COLO668 (cell line): ENCODE results near the gene ETV5.

Experiments used
- DNase-seq: peaks from one replicate; lab custom pipeline; 2025; ENCODE audit not compliant: unreplicated experiment; lab: John Stamatoyannopoulos, UW

Gene ETV5

GRCh38 chr3:186070133-186070532, 38.8 kb downstream of the ETV5 start:
- DNase-seq = no peak

DNA sequence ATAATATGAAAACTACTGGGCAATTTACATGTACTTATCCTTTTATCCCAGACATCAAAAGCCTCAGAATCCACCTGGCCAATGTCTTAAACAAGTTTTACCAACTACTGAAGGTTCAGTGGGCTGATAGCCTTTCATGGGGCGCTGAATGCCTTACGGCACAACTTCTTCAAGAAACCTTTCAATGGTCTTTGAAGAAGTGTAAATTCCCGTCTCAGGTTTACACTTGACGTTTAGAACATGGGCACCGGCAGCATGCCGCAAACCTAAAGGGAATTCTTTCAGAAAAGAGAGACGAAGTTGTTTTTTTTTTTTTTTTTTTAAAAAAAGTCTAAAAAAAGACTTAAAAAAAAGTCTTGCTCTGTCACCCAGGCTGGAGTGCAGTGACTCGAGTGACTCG, 39.7 kb downstream of the ETV5 start:
- DNase-seq = no peak

DNA sequence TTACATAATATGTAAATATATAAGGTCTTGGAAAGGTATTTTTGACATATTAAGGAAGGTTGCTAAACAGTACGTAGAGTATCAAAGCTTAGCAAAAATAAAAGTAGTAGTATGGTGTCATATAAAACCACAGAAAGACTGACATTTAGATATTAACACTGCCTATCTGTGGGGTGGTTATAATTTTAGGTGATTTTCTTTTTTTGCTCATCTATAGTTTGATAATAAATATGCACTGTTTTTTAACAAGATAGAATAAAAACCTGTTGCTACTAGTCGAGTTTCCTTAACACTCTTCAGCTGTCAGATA, 40.7 kb downstream of the ETV5 start:
- no peak for DNase-seq

DNA sequence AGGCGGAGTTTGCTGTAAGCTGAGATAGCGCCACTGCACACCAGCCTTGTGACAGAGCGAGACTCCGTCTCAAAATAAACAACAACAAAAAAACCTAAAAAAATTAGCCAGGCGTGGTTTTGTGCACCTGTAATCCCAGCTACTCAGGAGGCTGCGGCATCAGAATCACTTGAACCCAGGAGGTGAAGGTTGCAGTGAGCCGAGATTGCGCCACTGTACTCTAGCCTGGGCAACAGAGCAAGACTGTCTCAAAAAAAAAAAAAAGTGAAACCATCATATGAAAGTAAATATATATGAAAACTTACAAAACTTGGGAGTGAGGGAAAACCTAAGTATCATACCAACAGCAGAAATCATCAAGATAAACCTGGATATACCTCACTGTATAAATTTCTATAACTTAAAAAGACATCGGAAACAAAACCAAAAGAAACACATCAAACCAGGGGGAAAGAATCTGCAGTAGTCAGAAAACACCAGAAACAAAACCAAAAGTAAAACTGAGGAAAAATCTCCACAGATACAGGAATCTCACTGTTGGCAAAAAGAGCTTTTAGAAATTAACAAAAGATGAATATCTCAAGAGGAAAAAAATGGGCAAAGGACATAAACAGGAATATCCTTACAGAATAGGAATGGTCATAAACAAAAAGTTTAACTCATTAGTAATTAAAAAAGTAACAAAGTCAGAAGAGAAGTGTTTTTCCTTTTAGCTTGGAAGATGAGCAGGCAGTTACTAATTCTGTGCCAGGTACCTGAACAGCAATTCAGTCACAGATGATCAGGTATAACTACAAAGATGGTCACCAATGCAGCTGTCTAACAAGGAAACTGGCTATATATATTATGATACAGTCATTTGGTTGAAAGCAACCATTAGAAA, 41.3 kb downstream of the ETV5 start:
- no peak for DNase-seq

DNA sequence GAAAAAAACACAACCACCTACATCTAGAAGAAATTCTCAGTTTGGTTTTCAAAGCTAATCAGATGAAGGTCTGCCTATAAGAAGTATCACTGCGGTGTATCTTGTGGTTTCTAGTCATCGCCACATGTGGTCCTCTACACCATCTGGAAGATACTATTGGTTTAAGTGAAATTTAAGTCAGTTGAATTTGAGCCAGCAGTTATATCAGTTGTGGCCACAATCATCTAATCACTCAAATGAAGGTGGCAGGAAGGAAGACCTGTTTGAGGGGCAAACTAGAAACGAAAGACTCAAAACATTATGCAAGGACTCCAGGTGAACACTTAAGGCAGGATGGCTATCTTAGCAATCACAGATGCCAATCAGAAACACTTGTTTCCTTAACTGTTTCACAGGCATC, 48.7 kb downstream of the ETV5 start:
- no peak for DNase-seq

GRCh38 chr3:186059192-186059591, 49.7 kb downstream of the ETV5 start:
- DNase-seq = no peak

- DNase-seq = no peak
Observed at GRCh38 chr3:186058225-186058624, 50.7 kb downstream of the ETV5 start.

DNA sequence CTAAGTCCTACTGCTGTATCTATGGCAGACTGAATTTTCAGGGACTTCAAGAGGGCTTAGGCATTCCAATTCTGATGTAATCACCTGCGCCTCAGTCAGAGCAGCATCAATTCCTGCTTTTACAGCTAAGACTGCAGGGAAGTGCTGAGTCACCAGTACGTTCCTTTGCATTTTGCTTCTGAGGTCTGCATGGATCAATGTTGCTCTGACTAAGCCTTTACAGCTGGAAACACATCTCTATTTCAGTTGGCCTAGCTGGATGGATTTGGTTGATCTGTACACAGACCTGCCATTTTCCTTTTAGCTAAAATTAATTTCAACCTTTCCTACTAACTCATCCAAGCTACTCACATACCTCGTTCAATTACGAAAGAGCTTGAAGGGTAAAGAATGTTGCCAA, 51.3 kb downstream of the ETV5 start:
- no peak for DNase-seq

DNA sequence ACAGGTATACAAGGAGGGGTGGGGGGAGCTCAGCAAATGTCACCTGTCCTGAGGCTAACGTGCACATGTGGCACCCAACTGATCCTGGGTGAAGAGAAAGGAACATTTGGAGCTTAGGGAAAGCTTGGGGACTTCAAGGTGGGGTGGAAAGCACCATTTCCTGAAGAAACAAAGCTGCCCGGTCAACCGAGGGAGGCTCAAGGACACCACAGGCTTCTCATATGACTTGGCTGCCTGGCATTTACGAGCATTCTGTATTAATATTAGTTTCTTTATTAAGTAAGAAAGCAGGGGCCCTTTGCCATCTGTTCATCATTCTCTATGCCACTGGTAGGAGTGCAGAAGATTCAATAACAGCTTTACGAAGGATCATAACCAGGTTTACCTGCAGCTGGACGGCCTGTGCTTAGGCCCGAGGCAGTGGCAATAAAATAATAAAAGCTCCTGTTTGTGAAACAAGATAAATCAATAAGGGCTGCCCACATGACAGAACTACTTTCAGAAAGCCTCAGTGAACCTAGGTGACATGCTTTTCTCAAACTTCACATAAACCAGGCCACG, 54.0 kb downstream of the ETV5 start:
- no peak for DNase-seq

DNA sequence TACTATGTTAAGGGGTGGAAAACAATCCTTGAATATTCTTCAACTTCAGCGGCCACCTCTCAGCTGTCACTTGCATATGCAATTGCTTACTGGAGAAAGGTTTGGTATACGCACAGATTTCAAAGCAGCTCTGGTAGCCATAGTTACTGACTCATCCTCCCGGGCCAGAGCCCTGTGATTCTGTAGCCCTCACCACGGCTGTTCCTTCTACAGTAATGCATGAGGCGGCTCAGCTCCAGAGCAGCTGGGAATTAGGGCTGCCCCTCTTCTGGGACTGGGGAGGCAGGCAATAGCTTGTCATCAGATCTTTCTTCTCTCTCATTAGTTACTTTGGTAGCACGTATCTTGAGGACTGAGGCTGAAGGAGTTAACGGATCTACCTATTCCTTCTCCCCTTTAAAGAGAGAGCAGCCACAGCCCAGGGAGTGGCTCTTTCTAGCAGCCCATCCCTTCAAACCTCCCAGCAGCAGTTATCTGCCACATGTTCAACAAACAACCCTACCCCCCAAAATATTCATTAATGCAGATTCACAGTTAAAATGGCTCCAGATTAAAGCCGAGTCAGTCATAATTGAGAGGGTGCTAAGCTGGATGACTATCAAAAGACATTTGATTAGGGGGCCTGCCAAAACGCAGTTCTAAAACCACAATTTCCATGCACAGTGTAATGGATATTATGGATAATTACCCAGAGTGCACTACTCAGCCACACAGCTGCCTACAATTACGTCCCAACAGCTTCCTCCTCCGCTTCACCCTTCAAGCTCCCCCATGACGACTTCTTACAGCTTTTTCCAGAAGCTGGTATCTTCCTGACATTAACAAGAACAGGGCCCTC, 54.7 kb downstream of the ETV5 start:
- no peak for DNase-seq

DNA sequence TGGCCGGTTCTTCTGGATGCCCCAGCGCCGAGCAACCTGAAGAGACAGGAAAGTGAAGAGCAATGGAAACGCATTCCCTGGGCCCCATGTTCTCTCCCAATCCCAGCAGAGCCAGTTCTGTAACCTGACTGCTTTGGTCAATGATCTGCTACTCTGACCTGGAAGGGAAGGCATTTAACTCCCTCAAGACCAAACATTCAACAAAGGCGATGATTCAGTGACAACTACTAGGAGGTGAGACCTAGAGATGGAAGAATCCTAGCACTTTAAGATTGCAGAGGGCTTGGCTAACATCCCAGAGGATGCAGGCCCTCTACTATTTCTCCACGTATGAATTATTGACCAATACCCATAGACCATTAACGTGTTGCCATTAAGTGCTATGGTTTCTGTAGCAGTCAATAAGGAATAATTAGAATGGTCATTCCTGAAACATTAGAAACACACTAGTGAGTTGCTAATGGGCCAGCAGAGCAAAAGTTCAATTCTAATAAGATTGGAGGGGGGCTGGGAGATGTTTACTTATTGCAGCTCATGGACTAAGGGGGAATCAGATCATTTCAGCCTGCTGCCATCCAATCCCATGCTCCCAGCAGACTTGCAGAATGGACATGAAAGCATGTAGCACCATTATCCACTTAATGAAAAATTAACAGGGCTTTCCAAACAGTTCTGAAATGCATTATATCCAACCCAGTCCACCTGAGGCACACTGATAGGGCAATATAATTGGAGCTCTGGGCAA, 56.6 kb downstream of the ETV5 start:
- no peak for DNase-seq

GRCh38 chr3:186049001-186049400, 59.9 kb downstream of the ETV5 start:
- DNase-seq = no peak

DNA sequence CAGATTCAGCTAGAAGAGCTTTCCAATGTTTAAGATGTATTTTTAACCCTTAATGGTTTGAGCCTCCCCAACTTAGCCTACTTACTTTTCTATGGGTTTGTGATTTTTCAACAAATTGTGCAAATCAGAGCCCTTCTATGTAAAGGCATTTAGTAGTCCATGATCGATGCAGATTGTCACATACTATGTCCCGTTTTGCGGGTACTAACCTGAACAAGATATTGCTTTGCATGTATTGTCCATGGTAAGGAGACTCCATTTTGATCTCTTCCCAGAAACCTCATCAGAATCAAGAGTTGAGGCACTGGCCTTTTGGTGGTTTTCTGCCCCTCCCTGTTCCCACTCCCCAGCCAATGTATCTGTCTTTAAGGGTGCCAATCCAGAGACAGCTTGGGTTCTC, 60.8 kb downstream of the ETV5 start:
- no peak for DNase-seq

DNA sequence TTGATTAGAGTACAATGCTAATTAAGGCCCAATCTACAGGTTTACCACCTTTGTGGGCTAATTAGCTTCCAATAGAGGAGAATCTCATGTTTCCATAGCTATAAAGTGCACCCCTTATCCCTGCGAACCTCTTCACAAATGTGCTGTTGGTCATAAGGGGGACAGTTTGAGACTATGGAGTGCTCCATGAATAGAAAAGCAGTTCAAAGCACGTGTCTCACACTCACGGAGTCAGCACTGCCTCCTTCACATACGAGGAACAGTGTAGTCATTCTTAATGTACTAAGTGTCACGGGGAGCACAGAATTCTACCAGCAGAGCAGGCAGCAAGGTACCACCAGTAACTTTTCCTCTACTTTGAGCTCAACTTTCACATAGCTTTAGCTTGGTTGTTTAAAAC, 62.1 kb downstream of the ETV5 start:
- DNase-seq = no peak

DNA sequence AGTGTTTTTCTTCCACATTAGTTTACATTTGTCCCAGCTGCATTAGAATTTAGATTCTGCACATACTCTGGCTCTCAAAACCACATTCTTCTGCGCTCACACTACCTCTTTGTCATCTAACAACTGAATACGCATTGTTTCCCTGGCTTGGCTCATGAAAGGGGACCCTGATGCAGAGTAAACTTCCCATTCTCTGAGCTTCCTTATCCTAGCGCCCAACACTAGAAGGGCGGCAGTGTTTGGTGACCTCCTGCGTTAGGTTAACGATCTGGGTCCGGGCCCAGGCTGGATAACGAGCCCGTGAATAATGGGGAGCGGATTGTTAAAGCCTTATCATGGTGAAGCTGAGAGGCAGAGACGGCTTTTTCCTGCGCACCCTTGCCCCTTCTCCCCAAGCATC, 63.9 kb downstream of the ETV5 start:
- DNase-seq = no peak

- DNase-seq = no peak
Observed at GRCh38 chr3:186044427-186044826, 64.5 kb downstream of the ETV5 start.

DNA sequence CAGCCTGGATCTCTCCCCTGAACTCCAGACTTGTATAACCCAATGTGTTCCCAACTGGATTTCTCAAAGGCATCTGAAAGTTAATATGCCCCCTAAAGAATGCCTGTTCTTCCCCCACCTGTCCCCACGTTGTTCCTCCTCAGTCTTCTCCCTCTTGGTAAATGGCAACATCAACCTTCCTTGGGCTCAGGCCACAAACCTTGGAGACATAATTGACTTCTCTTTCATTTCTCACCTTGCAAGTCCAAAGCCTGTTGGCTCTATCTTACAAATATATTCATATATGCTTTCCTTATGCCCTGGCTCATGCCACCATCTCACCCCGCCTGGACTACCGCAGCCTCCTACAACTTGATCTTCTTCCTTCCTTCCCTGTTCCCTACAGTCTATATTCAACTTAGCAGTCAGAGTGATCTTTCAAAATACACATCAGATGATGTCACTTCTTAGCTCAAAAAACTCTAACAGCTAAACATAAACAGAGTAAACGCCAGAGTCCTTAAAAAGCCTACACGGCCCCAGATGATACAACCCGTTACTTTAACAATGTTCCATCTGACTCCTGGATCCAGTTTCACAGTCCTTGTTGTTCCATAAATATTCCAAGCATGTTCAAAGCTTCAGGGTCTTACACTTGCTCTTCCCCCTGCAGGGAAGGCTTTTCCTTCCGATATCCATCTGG, 66.2 kb downstream of the ETV5 start:
- DNase-seq = no peak

DNA sequence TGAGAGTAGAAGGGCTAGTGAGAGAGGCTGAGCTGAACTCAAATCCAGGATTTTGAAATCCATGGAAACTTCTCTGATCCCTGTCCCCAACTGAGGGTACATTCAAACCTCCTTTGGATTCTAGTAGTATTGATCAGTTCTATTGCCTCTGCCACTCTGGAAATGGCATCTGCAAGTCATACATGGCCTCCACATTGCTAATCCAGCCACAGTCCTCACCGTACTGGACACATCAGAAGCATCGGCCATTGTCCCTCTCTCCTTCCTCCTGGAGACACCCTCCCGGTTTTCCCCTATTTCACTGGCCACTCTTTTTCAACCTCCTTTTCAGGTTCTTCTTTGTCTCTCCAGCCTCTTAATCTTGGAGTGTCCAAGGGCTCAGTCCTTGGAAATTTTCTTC, 66.9 kb downstream of the ETV5 start:
- DNase-seq = no peak

DNA sequence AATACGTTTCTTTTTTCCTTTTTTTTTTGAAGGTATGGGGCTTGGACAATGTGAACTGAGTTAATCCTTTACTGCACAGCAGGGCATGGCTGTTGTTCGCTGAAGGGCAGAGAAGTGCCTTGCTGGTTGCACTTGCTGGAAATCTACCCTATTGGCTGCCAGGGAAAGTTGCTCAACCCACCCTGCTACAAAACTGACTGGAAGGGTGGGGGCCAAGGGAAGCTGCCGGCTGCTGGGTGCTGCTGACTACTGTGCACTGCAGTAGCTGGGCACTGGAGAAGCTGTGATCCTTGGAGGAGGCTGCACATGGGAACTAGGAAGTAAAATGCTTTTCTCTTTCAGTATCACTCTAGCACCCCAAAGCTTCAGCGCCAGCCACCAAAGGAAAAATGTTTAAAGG, 70.5 kb downstream of the ETV5 start:
- no peak for DNase-seq

GRCh38 chr3:186035277-186035676, 73.6 kb downstream of the ETV5 start:
- no peak for DNase-seq

- DNase-seq = no peak
Observed at GRCh38 chr3:186032321-186032720, 76.6 kb downstream of the ETV5 start.
